Measurements from ENCODE around the gene NXPH2.
"Not testable (repeated sequence)": the region's sequence is repeated elsewhere in the genome, so short reads cannot be mapped to it uniquely, and the experiment has no call there.

Gene NXPH2

DNA sequence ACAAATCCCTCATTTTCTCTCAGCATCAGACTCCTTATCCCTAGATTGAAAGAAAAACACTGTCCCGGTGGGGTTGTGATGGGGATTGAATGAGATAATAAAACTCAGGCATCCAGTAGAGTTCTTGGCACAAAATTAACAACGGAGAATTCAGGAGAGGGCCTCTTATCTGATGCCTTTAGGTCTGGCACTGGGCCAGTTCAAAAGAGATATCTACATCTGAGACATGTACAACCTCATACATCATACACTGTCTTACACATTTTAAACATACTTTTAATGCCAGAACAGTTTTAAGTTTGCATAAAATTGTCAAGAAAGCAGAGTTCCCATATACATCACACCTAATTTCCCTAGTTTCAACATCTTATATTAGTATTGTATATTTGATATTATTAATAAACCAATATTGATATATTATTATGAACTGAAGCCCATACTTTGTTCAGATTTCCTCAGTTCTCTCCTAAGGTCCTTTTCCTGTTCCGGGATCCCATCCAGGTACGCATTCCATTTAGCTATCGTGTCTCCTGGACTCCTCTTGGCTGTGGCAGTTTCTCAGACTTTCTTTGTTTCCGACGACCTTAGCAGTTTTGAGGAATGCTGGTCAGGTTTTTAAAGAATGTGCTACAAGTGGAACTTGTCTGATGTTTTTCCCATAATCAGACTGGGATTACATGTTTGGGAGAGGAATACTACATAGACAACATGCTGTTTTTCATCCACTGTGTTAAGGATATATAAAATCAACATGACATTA lies 27.8 kb downstream of the NXPH2 start:
- DNase-seq = no peak

- no peak for DNase-seq
Measured at GRCh38 chr2:138744713-138745112, 35.5 kb downstream of the NXPH2 start.

DNA sequence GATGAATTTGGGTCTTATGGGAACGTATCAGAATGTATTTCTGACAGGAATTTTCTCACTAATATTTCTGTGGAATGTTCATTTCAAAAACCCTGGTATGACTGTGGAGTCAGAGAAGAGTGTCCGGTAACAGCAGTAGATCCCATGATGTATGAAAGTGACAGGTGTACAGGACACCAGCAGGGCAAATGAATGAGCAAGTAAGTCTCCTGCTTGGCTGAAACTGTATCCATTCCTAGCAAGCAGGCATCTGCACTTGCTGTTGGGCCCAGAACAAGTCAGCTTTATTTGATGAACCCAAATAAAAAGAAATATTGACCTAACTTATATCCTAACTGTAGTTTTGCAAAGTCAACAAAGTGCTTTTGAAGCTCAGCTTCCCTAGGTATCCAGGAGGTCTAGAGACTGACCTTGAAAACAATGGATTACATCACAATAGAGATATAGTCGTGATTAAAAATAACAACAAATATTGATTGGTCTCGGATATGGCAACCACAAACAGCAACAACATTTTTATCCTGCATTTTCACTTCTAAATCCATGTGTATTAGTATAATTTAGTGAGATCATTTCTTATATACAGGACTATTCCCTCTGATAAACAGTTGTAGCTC lies 37.6 kb downstream of the NXPH2 start:
- DNase-seq = no peak

GRCh38 chr2:138741851-138742250 lies 38.3 kb downstream of the NXPH2 start:
- no peak for DNase-seq

DNA sequence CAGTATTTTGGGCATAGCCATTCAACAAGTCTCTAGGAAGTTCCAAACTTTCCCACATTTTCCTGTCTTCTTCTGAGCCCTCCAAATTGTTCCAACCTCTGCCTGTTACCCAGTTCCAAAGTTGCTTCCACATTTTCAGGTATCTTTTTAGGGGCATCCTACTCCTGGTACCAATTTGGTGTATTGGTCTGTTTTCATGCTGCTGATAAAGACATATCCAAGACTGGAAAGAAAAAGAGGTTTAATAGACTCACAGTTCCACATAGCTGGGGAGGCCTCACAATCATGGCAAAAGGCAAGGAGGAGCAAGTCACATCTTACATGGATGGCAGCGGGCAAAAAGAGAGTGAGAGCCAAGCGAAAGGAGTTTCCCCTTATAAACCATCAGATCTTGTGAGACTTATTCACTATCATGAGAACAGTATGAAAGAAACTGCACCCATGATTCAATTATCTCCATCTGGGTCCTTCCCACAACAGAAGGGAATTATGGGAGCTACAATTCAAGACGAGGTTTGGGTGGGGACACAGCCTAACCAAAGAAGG lies 43.1 kb downstream of the NXPH2 start:
- DNase-seq = not testable (repeated sequence)

- DNase-seq = no peak
Measured at GRCh38 chr2:138732651-138733050, 47.5 kb downstream of the NXPH2 start.

- DNase-seq = no peak
Measured at GRCh38 chr2:138730497-138731030, 49.6 kb downstream of the NXPH2 start.

DNA sequence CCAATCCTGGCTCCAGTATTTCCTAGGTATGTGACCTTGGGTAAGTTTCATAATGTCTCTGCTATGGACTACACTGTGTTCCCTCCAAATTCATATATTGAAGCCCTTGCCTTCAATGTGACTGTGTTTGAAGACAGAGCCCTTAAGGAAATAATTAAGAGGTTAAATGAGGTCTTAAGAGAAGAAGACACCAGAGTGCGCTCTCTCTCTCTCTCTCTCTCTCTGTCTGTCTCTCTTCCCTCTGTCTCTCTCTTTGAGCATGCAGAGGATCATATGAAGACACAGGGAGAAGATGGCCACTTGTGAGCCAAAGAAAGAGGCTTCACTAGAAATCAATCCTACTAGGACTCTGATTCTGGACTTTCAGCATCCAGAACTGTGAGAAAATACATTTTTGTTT lies 52.2 kb downstream of the NXPH2 start:
- no peak for DNase-seq

DNA sequence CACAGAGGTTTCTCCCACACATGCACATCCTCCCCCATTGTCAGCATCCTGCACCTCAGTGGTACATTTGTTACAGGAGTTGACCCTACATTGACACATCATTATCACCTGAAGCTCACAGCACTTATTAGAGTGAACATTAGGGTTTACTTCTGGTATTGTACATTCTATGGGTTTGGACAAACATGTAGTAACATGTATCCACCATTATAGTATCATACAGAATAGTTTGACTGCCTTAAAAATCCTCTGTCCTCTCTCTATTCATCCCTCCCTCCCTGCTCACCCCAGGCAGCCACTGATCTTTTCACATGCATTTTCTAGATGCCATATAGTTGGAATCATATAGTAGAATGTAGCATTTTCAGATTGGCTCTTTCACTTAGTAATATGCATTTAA lies 53.5 kb downstream of the NXPH2 start:
- no peak for DNase-seq

DNA sequence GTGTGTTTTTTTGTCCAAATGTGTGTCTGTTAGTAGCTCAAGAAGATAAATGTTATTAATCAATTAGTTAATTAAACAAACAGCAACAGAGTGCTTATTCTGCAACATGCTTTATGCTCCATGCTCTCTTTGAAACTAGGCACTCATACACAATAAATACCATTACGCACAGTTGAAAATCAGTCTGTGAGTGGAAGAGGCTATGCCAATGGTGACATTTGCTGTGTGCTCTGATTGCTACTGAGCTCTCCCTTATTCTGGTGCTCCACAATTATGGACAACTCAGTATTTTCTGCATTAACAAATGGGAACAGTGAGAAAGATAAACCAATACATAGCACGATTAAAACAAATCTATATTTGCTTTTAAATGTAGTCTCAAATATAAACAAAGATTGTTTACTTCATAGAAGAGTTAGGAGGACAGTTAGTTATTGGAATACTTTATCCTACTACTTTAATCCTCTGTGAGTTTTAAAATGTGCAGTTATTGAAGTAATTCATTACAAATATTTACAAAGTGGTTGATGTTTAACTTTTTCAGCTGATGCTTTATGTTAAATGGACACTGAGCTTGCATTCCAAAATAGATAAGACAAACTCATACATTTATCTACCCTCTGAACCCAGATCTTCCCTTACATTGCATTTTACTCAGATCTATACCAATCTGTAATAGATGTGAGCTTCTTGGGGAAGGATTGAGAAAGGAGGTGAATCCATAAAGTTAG lies 55.3 kb downstream of the NXPH2 start:
- DNase-seq = no peak

DNA sequence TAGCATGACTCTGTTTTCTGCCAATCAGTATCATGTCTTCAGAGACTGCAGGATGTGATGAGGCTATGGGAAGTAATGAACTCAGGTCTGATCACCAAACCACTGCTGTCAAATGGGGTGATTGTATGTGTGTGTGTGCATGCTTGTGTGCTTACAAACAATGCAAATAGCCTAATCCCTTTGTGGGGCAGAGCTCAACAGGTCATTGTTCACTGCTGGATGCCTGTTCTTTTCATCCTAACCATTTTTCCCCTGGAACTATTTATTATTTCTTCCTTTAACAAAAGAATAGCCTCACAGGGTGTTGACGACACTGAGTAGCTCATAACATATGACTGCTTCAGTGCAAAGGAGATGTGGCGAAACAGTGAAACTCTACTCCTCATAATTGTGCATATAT lies 55.9 kb downstream of the NXPH2 start:
- no peak for DNase-seq

DNA sequence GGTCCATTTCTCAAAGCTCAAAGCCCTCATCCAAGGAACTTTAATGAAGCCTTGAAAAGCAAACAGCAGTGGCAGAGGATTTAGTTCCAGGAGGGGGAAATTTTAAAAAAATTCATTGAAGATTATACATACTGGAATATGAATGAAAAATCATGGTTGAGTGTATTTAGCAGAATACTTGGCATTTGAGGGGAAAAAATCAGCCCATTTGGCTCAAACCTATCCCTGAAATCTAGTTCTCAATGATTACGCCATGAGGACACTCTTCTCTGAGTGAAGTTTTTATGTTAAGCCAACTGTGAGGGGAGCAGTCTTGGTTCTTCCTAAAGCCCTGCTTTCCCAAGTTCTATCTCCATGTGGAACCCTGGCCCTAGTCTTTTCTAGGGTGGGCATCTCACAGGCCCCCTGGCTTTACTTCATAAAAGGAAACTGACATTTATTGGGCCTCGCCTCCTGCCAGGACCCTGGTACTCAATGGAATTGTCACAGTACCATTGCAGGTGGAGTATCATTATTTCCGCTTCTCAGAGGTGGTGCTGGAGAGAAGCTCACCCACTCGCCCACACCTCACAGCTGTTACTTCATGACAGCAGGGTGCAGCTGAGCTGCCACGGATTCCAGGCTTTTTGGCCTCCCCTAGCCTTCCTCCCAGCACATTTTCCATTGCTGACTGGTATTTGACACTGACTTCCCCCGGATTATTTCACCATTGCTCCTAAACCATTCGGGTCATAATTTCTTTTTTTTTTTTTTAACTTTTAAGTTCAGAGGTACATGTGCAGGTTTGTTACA lies 56.8 kb downstream of the NXPH2 start:
- DNase-seq = no peak

- DNase-seq = no peak
Measured at GRCh38 chr2:138722316-138722715, 57.9 kb downstream of the NXPH2 start.

- DNase-seq = no peak
Measured at GRCh38 chr2:138720035-138720838, 60.0 kb downstream of the NXPH2 start.

- no peak for DNase-seq
Measured at GRCh38 chr2:138718405-138718804, 61.8 kb downstream of the NXPH2 start.

GRCh38 chr2:138716183-138716582 lies 64.0 kb downstream of the NXPH2 start:
- no peak for DNase-seq

GRCh38 chr2:138713504-138713903 lies 66.7 kb downstream of the NXPH2 start:
- no peak for DNase-seq

DNA sequence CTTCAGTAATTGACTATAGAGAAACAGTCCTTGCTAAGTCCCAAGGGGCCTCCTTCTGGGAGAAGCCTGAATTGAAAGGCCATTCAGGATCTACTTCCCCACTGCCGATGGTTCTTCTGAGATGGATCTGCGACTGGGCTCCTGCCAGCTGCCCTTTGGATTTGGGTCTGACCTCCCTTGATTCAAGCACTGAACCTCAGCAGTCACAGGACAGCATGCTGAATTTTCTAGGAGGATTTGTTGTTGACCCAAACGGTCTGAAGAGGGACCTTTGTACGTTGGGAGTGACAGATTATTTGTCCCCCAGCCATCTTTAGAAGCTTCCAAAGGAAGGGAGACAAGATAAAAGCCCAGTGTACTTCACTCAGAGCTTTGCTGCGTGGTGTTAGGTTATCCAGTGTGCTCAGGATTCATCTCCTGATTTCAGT lies 67.1 kb downstream of the NXPH2 start:
- DNase-seq = no peak

DNA sequence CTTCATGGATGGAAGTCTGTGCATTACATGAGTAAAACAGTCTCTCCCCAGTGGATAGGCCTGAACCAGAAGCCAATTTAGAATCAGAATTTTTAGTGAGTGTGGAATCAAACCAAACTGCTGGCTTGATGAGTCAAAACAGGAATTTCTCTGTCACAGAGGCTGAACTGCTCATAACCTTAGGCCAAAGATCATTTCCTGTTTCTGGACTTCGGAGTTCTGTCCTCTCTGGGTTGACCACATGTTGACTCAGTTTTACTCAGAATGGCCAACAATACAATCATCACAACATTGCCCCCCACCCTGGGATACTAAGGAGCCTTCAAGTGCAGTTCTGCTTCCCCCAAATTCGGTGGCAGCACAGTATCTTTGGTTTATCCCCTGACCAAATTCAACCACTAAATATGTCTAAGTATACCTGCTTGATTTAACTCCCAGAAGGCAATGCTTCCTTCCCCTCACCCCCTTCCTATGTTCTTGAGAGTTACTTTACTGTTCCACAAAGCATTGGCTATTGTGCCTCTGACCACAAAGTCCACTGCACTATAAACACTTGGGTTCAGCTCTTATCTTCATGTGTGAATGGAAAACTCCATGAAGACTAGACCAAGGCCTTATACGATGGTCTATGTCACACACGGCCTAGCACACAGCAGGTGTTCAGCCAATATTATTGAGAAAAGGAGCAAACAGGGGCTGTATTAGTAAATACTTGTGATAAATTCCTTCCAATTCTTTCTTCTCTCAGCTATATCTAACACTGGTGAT lies 67.8 kb downstream of the NXPH2 start:
- no peak for DNase-seq

- DNase-seq = no peak
Measured at GRCh38 chr2:138711812-138712211, 68.4 kb downstream of the NXPH2 start.

- DNase-seq = no peak
Measured at GRCh38 chr2:138708682-138709241, 71.4 kb downstream of the NXPH2 start.

All from stimulated activated CD4-positive, alpha-beta T cell treated with anti-CD3 and anti-CD28 coated beads, Interleukin-4, amount 100 ng/mL, for 1 hour (primary cell).